HG03520 (cell line): ENCODE results near the gene USP24.

Experiments
- ATAC-seq: cut with Tn5 transposase; IDR thresholded peaks from one replicate; pipeline ENCODE4 v1.9.1; 2021; ENCODE audit warnings: mild to moderate bottlenecking, moderate library complexity; ENCODE audit not compliant: unreplicated experiment

USP24 gene

DNA sequence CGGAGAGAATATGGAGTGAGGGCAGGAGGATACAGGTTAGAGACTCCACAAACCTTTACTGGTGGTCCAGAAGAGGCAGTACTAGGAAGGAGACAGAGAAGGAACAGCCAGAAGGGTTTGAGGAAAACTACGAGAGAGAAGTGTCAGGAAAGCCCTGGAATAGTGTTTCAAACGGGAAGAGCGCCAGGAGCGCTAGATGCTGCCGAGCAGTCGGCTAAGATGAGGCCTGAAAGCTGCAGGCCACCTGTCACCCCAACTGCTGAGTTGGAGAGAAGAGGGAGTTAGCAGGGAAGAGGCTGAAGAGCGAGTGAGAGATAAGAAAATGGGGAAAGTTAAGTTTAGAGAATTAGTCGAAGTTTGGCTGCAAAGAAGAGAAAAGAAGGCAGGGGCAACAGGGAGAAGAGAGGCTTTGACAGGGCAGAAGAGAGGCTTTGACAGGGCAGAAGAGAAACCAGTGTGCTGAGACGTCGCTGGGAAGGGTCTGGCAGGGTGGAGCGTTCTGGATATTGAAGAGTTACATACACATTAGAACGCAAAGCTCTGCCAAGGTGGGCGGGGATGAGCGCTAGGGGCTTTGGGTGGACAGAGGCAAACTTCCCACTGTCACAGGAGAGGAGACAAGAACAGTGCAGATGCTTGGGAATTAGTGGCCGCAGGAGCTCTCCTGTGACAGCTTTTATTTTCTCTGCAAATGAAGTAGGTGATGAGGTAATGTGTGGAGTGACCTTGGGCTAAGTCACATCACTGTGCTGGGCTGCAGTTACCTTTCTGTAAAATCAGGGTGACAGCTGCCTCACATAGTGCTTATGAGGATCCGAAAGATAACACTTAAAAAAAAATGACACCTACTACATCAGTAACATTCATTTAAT lies 144.6 kb downstream of the USP24 start:
- ATAC-seq = no peak

- no peak for ATAC-seq
Measured at GRCh38 chr1:55069280-55069679, 145.9 kb downstream of the USP24 start.

DNA sequence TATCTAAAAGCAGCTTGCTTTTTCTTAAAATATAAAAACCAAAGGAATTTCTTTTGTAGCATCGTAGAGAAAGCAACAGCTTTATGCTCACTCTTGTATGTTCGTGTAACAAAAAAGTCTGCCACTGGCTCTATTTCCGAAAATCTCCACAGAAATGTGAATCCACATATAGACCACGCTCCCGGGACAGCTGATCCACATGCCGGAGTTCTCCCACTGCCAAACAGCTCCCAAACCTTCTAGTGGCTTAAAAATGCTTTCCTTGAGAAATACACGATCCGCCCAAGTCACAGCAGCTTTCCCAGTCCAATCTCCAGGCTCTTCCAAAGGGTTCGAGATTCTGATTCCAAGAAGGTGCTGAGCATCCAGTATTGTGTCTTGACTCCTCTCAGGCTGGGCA lies 146.5 kb downstream of the USP24 start:
- no peak for ATAC-seq

DNA sequence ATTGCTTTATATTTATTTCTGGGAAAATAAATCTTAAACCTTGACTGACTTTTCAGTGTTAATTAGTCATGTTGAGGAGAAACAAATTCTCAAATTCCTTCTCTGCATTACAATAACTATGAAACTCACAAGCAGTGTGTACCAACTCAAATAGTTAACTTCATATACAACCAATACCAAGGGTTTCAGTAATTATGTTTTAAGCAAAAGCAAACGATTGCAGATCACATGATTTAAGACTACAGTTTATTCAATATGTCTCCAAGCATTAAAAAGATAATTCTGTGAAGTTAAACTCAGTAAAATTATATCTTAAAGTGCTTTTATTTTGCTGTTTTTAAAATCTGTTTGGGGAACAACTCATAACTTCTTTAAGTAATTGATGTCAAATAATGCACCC lies 147.2 kb downstream of the USP24 start:
- ATAC-seq = no peak

DNA sequence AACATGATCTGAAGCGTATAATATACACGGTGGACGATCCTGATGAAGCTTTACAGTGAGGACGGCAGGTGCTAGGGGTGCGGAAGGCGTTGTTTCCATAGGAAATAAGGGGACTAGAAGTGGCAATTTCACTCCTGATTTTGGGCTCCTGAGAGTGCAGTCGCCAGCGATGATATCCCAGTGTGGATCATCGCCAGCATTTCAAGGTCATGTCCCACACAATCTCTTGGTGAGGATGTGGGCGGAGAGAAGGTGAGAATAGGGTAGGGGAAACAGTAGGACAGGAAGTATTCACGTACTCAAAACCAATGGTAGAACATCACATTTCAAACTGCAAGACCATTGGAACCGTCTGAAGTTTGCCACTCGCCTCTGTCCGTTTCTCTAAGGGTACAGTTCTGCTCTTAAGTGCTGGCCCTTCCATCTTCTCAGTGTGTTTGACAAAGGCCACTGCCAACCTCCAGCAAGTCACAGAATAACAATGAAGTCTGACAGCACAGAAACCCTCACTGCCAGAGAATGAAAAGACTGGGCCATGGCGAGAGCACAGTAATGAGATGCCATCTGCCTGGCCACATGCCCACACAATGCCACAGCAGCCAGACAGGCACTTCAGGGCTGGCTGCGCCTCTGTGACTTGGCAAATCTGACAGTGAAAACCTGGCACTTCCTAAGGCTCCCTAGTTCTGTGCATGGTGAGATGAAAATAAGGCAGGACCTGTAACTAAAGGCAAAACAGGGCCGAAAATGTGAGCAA lies 148.0 kb downstream of the USP24 start:
- ATAC-seq = no peak

DNA sequence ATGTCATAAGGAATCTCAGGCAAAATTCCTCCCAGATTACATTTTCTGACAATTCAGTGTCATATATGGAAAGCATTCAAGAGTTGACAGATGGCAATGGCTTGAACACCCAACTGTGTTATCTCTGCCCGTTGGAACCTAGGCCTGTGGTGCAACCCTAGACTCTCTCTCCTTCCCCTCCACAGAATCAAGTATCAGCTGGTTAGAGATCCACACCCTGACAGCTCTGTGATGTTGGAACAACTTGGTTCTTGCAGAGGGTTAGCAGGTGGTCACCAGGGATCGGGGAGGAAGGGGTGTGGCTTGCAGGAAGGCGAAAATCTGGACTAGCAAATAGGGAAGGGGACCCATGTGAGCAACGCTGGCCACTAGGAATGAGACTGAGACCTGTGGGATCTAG lies 149.5 kb downstream of the USP24 start:
- ATAC-seq = no peak

DNA sequence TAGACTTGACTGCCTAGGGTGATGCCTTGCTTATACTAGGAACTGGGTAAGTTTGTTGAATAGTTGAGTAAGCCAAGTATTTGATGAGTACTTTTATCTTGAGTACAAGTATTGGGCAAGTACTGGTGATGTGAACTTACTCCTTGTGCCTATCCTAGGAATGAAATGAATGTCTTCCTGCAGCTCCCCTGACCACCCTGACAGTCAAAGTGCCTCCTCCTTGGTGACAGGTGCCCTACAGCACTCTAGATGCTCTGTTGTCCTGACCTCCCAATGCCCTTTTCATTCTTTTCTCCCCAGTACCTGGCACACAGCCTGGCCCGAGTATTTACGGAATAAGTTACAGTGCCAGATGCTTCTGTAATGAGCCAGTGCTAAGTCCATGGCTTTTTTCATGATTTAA lies 150.3 kb downstream of the USP24 start:
- no peak for ATAC-seq

DNA sequence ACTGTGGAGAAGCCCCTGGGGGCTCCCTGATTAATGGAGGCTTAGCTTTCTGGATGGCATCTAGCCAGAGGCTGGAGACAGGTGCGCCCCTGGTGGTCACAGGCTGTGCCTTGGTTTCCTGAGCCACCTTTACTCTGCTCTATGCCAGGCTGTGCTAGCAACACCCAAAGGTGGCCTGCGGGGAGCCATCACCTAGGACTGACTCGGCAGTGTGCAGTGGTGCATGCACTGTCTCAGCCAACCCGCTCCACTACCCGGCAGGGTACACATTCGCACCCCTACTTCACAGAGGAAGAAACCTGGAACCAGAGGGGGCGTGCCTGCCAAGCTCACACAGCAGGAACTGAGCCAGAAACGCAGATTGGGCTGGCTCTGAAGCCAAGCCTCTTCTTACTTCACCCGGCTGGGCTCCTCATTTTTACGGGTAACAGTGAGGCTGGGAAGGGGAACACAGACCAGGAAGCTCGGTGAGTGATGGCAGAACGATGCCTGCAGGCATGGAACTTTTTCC lies 151.0 kb downstream of the USP24 start:
- ATAC-seq = no peak

DNA sequence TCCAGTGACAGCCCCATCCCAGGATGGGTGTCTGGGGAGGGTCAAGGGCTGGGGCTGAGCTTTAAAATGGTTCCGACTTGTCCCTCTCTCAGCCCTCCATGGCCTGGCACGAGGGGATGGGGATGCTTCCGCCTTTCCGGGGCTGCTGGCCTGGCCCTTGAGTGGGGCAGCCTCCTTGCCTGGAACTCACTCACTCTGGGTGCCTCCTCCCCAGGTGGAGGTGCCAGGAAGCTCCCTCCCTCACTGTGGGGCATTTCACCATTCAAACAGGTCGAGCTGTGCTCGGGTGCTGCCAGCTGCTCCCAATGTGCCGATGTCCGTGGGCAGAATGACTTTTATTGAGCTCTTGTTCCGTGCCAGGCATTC lies 151.6 kb downstream of the USP24 start:
- no peak for ATAC-seq

- ATAC-seq = no peak
Measured at GRCh38 chr1:55062801-55063576, 152.2 kb downstream of the USP24 start.

DNA sequence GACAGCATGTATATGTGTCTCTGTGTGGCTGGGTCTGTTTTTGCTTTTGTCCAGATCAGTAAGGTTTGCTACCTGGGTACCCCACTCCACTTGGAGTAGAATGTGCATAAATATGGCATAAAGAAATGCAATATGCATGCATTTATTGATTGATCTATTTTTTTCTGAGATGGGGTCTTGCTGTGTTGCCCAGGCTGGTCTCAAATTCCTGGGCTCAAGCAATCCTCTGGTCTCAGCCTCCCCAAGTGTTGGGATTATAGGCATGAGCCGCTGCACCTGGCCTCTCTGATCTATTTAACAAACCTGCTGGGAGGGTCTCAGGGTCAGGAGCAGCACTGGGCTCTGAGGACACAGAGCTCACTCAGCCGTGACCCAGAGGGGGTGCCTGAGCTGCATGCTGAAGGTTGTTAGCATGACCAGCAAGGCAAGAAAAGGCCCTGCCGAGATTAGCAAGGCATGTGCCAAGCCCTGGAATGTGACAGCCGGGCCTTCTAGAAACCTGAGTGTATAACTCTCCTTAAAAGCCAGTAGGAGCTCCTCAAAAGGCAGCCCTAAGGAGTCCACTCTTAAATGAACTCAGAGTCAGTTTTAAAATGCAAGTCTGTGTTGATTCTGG lies 153.3 kb downstream of the USP24 start:
- ATAC-seq = no peak

DNA sequence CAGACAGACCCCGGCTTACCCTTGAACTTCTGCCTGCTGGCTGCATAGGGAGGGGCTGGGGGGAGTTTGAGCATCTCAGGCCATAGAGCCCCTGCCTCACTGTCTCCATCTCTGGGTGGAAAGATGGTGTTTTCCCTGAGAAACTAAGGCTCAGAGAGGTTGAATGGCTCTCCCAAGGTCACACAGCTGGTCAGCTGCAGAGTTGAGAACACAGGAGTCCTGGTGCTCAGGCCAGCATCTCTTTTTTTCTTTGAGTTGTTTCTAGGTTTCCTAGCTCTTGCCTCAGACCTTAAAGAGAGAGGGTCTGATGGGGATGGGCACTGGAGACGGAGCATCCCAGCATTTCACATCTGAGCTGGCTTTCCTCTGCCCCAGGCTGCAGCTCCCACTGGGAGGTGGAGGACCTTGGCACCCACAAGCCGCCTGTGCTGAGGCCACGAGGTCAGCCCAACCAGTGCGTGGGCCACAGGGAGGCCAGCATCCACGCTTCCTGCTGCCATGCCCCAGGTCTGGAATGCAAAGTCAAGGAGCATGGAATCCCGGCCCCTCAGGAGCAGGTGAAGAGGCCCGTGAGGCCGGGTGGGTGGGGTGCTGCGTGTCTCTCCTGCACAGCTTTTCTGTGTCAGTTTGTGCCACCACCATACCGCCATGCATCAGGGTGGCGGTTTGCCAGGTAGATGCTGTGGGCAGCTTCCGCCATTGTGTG lies 154.0 kb downstream of the USP24 start:
- ATAC-seq = no peak

- no peak for ATAC-seq
Measured at GRCh38 chr1:55060133-55060999, 154.8 kb downstream of the USP24 start.

- ATAC-seq = no peak
Measured at GRCh38 chr1:55059302-55060132, 155.6 kb downstream of the USP24 start.

DNA sequence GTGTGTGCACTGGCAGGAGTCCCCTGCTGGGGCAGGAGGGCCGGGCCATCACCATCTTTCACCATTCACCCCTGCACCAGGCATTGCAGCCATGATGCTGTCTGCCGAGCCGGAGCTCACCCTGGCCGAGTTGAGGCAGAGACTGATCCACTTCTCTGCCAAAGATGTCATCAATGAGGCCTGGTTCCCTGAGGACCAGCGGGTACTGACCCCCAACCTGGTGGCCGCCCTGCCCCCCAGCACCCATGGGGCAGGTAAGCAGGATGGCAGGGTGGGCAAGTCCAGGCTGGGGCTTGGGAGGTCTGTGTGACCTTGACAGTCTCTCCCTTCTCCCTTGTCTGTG lies 157.2 kb downstream of the USP24 start:
- no peak for ATAC-seq

DNA sequence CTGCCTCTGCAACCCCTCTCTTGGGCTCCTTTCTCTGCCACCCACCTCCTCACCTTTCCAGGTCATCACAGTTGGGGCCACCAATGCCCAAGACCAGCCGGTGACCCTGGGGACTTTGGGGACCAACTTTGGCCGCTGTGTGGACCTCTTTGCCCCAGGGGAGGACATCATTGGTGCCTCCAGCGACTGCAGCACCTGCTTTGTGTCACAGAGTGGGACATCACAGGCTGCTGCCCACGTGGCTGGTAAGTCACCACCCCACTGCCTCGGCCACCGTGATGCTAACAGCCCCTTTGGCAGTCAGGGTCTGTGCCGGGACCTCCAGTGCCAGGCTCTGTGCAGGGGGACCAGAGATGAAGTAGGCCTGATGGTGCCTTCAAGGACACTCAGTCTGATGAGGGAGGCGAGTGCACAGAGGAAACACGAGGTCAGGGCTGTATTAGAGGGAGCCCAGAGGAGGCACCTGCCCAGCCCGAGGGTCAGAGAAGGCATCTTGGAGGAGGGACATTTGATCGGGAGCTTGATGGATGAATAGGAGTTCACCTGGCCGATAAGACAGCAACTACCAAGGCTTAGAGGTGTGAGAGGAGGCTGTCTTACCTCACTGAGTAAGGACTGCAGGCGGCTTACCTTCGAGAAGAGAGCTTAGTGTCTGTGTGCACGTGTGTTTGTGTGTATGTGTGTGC lies 157.8 kb downstream of the USP24 start:
- no peak for ATAC-seq

- ATAC-seq = no peak
Measured at GRCh38 chr1:55056632-55056992, 158.6 kb downstream of the USP24 start.
